Middle frontal gyrus (tissue), 1 donor: ENCODE results near the gene UBE2L3.

Experiments
- DNase-seq: peaks from one replicate; pipeline ENCODE4 v3.0.0-alpha.2; 2015; ENCODE audit warnings: low spot score; ENCODE audit errors: extremely low spot score

Gene UBE2L3

DNA sequence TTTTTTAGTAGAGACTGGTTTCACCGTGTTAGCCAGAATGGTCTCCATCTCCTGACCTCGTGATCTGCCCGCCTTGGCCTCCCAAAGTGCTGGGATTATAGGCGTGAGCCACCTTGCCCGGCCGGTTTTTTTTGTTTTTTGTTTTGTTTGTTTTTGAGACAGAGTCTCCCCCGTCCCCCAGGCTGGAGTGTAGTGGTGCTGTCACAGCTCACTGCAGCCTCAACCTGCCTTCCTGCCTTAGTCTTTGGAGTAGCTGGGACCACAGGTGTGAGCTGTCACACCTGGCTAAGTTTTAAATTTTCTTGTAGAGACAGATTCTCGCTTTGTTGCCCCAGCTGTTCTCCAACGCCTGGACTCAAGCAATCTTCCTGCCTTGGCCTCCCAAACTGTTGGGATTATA, 101.5 kb downstream of the UBE2L3 start:
- no peak for DNase-seq

GRCh38 chr22:21672107-21672629, 104.7 kb downstream of the UBE2L3 start:
- no peak for DNase-seq
